Vagina (tissue), 2 donors: ENCODE measurements around the gene PRDM1.

Experiments
- POLR2AphosphoS5 ChIP-seq, 2 donors: sonication (generic); formaldehyde crosslinking; IDR thresholded peaks; one replicate each; pipeline ENCODE4 v1.9.0; 2017; ENCODE audit warnings: antibody characterized with exemption in 2 of 2, mild to moderate bottlenecking in 2 of 2, low read depth in 1 of 2; ENCODE audit not compliant: insufficient read depth in 1 of 2
- TF ChIP-seq, protein P1 (sequence below), 3 experiments: fragments of 450-650 bp in 2 of 3; fragments of 200-600 bp in 1 of 3; sonication (generic) in 1 of 3; IDR thresholded peaks; one replicate each; pipeline ENCODE4 v1.5.1; 2017 to 2019; ENCODE audit warnings: antibody characterized with exemption in 3 of 3, mild to moderate bottlenecking in 2 of 3, moderate library complexity in 2 of 3

DNA sequence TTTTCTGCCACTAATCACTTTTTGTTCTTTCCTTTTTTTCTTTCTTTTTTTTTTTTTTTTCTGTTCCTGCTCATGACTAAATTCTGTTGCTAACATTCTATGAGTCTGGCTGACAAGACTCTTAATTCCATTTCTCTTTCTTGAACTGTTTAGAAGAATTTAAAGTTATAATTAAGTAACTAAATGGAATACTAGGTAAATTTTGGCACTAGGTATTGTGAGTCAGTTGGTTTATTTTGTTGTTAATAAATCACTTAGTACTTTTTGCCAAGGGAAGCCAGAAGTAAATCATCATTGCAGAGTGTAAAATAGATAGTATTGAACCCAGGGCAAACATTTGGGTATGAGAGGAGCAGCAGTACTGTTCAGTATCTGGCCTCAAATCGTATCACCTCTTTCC is 42.0 kb upstream of the PRDM1 start:
- TF ChIP-seq, protein P1, sequence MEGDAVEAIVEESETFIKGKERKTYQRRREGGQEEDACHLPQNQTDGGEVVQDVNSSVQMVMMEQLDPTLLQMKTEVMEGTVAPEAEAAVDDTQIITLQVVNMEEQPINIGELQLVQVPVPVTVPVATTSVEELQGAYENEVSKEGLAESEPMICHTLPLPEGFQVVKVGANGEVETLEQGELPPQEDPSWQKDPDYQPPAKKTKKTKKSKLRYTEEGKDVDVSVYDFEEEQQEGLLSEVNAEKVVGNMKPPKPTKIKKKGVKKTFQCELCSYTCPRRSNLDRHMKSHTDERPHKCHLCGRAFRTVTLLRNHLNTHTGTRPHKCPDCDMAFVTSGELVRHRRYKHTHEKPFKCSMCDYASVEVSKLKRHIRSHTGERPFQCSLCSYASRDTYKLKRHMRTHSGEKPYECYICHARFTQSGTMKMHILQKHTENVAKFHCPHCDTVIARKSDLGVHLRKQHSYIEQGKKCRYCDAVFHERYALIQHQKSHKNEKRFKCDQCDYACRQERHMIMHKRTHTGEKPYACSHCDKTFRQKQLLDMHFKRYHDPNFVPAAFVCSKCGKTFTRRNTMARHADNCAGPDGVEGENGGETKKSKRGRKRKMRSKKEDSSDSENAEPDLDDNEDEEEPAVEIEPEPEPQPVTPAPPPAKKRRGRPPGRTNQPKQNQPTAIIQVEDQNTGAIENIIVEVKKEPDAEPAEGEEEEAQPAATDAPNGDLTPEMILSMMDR (IDR thresholded peaks at IDR 0.05): no peak
- TF ChIP-seq POLR2AphosphoS5 (IDR thresholded peaks at IDR 0.05; ENCODE audit: insufficient read depth in 1 of 2, low read depth in 1 of 2): no peak
